Stimulated activated CD4-positive, alpha-beta T cell treated with anti-CD3 and anti-CD28 coated beads, Interleukin-1b, Interleukin-23, amount 100 ng/mL, for 24 hours (primary cell): ENCODE measurements around the gene MAPK11.

Source experiments
- DNase-seq, 4 experiments: peaks; one replicate each; pipeline ENCODE4 v3.0.0-alpha.2; 2020; ENCODE audit warnings: low read depth in 4 of 4, low spot score in 1 of 4

The MAPK11 gene

DNA sequence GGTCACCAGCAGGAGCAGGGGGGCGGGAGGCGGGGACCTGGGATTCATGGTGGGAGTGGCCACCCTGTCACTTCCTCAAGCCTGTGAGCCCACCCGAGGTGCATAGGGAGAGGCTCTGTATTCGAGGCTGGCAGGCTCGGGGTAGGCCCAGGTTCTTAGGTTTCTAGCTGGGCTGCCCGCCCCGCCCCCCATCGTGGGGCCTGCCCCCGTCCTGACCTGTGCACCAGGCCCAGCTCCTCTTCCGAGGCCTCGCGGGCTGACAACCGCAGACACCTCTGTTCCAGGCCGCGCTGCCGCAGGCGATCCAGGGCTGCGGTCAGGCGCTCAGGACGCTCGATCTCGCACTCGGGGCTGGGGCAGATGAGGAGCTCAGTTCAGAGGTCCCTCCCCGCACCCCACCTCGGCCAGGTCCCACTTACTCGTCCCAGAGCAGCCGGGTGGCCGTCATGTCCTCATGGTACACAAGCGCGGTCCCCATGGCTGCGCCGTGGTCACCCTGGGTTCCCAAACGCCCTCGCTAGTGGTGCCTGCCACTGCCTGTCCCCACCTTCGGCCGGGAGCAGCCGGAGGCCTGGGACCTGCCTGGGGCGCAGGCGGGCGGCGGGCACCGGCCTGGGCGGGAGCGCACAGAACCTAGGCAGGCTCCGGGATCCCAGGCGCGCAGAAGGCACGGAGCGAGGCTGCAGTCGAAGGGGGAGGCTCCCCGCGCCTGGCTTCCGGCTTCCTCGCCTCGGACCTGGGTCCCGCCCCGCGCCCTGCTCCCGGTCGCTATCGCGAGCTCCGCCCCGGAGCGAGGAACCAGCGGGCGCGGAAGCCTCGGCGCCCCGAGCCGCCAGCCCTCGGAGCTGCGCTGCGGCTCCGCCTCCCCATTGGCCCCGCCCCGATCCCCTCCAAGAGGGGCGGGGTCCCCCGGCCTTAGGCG is 19.4 kb downstream of the MAPK11 start, which contains the start of gene HDAC10:
TSS of gene HDAC10 (minus strand) at position 711 of the 922 bp plus-strand sequence. CDS start at position 478, 233 bp downstream.
- DNase-seq: peak in 3 of 4 experiments; percentile 56 to 81 (median 76)

DNA sequence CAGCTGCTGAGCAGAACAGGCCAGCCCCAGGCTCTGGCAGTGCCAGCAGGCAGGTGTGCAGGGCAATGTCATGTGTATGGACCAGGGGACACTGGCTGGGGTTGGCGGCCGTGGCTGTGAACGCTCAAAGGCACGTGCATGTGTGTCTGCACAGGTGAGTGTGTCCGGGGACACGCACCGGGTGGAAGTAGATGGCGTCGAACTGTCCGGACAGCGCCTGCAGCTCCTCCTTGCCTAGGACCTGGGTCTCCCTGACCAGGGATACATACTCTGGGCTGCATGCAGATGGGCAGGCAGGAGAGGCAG is 20.0 kb downstream of the MAPK11 start:
- DNase-seq: no peak

DNA sequence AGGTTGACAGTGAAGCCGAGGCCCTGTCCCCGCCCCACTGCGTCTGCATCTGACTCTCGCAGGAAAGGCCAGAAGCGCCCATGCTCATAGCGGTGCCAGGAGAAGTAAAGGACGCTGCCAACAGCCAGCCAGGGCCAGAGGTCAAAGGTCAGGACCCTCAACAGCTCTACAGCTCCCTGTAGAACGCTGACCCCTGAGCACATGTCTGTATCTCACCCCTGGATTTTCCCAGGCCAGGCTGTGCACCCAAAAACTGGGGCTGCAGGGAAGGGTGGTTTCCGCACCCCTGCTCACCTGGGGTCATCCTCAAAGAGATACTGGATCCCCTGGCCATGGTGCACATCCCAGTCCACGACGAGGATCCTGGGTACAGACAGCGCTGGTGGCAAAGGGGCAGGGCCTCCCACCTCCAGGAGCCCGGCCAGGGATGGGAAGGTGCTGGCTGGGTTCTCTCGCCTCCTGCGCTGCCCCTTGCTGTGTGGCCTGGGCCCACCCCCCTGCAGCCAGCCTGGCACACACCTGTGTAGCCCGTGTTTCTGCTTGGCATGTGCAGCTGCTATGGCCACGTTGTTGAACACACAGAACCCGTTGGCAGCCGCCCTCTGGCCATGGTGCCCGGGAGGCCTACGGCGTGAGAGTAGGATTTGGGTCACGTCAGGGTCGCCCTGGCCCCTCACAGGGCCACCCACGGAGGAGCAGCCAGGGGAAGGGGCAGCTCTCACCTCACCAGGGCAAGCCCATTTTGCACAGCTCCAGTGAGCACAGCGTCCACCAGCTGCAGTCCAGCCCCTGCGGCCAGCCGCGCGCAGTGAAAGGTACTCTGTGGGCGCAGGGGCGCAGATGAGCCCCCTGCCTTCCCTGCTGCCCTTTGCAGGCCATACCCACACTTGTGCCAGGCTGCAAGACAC is 20.6 kb downstream of the MAPK11 start:
- no peak for DNase-seq

DNA sequence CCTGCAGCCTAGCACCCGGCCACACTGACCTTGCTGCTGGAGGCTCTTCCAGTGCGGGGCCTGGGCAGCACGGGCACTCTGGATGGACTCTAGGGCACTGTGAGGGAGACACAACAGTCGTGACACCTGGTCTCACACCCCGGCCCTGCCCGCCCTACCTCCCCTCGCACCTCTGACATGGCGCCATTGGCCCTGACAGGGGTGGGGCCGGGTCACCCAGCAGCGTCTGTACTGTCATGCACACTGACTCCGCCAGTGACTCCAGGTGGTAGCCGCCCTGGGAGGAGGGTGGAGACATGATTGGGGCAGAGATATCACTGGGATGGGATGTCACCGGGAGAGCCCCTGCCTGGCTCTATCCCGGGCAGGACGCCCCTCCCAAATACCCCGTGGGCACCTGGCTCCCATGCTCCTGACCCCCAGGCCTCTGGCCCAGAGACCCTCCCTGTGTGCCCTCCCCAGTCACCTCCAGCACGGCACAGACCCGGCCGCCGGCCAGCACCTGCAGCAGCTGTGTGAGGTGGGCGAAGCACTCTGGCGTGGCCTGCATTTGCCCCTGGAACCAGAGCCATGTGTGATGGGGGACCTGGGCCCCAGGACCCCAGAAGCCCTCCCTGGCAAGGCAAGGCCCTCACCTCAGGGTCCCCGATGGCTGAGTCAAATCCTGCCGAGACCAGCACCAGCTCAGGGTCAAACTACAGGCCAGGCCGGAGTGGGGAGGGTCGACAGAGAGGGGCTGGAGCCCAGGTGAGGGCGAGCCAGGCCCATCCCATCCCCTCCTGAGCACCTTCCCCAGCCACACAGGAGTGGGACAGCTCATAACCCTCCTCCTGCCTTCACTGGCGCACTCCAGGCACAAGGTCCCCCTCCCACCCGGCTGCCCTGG is 21.7 kb downstream of the MAPK11 start:
- DNase-seq: no peak

DNA sequence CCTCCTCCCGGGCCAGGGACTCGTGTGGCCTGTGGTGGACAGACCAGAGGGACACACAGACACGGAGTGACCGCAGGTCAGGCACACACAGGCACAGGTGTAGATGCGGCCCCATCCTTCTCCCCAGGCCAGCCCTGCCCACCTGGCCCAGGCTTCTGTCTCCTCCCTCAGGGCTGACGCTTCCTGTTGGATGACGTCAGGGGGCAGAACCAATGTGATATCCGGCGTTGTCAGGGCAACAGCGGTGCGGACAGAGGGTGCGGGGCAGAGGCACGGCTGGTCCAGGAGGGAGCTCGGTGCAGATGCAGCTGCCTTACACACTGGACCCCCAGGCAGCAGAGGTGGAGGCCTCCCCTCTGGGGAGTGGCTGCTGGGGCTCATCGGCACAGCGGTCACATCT is 22.4 kb downstream of the MAPK11 start:
- DNase-seq: no peak

DNA sequence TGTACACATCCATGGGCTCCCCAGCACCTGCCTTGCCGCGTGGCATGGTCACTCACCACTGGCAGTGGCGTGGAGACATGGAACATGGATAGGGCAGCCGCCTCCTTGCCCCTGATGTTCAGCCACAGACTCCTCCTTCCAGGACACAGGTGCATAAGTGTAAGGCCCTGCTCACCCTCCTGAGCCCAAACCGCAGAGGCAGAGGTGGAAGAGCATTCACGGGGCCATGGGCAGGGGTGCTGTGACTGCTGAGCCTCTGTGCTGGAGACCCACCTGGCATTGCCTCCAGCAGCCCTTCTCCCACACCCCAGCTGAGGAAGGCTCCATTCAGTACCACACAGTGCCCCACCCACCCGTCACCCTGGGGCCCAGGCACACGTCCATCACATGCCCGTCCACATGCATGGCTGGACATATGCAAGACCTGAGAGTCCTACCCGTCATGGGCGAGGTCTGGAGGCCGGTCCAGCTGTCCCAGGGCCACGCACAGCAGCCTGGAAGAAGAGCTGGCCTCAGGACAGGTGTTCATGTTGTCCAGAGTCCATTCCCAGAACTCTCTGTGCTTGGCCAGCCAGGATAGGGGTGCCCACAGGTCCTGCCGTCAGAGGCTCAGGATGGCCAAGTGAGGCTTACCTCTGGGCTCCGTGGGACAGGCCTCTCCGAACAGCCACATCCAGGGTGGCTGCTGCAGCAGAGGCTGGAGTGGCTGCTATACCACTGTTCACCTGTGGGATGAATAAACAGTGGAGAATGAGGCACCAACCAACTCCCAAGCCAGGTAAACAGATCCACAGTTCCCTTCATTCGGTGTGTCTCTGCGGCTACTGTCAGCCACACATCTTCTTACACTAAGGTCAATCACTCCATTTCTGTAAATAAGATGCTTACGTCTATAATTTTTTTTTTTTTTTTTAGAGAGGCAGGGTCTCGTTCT is 23.7 kb downstream of the MAPK11 start:
- no peak for DNase-seq

DNA sequence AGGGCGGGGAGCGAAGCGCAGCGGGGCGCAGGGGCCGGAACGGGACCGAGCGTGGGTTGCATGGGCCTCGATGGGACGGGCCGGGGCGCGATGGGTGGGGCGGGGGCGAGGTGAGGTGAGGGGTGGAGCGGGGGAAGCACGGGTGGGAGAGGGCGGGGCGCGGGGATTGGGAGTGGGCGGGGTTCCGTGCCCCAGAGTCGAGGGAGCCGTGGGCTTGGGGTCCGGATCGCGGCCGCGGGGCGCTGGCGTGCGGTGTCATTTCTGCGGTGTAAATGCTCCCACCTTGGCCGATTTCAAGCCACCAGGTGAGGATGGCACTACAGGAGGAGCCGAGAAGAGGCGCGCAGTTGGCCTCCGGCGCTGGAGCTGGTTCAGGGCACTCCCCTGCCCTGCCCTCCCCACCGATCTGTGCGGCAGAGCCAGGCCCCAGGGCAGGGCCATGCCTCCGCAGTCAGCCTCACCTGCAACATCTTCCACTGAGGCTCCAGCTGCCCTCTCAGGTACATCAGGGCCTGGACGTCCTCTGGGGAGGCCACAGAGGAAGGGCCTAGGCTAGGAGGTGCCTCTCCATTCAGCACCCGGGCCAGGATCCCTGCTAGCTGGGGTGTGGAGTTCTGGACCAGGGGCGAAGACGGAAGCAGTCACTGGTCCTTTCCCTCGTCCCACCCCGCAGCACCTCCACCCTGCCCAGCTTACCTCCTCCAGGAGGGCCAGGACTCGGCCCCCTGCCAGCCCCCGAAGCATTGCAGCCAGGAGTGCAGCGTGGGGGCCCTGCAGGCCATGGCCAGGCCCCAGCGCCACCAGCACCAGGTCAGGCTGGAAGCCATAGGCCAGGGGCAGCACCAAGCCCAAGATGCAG is 24.7 kb downstream of the MAPK11 start:
- no peak for DNase-seq

DNA sequence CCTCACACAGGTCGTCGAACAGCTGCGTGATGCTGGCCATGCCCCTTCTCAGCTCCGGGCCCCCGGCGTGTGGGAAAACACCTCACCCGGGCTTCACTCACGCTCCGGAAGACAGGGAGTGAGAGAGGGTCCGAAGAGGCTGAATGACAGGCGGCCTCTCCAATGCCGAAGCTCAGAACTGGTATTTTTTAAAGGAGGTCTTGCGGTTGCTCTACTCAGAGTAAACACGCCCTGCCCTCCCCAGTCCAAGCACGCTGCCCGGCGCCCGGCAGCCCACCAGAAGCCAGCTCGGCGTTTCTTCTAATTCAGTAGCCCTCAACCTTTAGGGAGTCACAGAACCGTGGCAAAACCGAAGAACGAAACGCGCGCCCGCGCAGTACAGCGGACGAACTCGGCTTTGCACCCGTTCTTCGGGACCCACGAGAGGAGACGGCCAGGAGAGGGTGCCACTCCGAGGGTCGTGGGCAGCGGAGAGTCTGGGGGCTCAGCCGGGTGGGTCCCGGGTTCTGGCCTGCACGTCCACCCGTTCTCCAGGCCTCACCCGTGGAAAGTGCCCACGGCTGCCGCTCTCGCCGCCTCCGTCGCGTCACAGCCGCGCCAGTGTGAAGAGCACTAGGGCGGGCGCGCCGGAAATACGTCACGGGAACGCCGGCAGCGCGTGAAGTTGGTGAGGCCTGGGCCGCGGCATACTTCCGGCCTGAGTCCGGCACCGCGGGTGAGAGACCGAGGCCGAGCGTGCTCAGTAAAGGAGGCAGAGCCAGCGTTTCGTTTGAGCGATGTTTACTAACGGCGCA is 25.6 kb downstream of the MAPK11 start, which contains the start of gene TUBGCP6:
TSS of gene TUBGCP6 (minus strand) at position 604 of the 794 bp plus-strand sequence. CDS start at position 40, 564 bp downstream.
- DNase-seq: peak; percentile 86 to 90 (median 89)

DNA sequence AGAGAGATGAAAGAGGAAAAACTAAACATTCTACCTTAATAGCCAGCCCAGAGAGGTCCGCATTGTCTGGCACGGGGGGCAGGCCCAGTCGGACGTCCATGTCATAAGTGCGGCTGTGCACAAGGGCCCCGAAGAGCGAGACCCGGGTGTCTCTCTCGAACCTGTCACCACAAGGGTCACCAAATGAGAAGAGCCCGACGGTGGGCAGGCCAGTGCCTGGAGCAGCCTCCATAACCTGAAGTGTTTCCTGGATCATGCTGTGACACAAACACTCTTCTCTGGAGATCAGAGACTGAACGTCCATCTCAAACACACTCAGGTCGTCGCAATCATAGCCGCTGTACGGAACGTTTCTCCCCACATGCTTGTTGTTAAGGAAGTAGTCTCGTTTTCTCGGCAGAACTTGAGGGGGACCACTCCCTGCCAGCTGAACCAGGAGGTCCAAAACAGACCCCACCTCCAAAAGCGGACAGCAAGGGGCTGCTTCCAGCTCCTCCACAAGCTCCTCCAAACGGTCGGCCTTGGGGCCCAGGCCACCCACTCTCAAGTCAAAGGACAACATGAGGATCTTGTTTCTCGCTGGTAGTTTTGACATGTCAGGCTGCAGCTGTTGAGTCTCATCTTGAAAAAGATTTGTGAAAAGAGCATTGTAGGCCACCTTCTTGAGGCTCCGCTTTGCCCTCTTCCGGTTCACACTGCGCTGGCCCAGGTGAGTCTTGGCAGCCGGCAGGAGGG is 26.3 kb downstream of the MAPK11 start:
- no peak for DNase-seq

DNA sequence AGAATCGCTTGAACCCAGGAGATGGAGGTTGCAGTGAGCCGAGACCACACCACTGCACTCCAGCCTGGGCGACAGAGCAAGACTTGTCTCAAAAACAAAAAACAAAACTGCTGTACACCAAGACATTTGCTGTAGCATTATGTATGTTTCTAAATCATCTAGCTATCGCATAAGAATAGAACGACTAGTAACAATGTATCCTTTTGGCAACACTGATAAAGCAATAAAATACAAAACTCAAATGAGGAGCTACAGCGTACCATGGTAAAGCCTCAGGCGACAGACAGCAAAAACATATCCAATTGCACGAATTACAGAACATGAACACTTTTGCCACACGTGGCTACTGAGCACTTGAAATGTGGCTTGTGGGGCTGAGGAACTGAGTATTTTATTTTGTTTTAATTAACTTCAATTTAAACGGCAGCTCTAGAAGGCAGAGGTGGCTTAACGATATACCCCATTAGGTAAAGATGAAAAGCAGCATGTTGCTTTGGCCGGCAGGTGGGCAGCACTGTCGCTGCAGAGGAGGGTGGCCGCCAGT is 27.7 kb downstream of the MAPK11 start:
- DNase-seq: no peak

DNA sequence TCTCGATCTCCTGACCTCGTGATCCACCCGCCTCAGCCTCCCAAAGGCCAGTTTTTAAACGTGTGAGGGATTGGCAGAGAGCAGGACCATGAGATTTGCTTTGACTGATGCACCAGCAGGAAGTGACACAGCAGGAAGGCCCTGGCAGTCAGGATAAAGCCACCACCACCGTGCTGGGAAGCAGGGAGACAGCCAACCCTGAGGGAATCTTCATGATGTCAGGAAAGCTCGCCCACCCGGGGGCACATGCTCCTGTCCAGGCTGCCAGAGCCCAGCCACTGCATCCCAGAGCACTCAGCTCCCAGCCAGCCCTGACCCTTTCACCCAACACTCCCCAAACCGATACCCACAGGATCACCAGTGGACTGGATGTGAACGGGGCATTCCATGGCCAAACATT is 31.4 kb downstream of the MAPK11 start:
- no peak for DNase-seq

DNA sequence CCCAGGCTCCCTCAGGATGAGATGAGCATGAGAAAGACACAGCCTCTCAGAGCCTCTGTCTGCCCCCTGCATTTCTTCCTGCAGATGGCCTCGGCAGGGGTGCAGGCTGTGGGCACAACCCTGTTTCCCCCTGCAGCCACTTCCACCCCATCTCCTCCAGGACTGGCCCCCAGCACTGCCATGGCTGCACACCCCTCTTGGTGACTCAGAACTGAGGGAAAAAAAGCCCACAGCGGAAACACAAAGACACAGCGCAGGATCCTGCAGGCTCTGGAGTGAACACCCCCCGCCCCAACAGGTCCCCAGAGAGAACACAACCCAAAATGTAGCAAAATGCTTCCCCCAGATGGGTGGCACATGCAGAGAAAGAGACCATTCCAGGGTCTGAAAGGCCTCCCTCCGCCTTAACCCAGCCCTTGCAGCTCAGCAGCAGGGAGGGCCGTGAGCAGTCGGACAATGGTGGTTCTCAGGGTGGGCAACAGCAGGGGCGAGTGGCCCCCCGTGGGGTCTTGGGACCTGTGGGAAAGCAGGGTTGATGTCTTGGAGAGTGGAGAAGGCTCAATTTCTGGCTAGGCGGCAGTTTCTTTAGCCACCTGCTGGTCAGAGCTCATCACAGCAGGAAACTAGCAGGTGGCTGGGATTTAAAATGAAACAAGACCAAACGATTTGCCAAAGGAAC is 33.3 kb downstream of the MAPK11 start:
- DNase-seq: no peak

DNA sequence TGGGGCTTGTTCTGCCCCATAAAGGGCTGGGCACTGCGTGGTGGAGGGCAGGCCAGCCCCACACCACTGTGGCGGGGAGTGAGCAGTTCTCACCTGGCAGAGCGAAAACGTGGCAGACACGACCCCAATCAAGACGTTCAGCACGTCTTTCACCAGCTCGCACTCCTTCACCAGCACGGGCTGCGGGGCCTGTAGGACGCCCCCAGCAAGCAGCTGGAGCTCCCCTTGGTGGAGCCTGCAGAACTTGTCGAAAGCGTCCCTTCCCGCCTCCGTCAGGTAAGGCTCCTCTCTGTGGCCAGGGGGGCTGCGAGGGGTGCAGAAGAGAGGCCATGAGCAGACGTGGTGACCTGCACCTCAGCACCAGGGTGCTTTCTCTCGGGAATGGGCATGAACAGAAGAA is 37.0 kb downstream of the MAPK11 start:
- no peak for DNase-seq

DNA sequence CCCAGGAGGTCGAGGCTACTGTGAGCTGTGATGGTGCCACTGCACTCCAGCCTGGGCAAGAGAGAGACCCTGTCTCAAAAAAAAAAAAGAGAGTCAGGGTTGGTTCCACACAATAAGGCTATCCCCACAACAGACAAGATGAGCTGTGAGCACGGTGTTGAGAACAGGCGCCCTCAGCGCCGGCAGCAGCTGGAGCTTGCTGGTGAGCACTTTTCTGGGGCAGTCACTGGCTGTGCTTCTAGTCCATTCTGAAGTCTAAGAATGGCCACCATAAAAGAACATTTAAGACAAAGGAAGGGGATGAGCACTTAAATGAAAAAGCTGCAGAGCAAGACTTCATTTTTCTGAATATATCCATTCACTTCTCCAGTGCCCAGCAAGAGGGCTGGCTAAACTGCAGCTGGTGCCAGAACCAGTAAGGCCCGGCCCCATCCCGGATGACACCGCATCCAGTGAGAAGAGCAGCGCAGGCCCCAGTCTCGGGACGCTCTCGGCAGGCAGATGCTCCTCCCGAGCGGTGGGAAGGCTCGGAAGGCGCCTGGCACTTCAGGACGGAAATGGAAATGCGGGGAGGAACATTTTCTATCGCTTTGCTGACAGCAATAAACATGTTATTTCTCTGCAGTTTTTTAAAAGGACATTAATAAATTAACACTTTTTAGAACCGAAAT is 37.6 kb downstream of the MAPK11 start:
- DNase-seq: no peak

DNA sequence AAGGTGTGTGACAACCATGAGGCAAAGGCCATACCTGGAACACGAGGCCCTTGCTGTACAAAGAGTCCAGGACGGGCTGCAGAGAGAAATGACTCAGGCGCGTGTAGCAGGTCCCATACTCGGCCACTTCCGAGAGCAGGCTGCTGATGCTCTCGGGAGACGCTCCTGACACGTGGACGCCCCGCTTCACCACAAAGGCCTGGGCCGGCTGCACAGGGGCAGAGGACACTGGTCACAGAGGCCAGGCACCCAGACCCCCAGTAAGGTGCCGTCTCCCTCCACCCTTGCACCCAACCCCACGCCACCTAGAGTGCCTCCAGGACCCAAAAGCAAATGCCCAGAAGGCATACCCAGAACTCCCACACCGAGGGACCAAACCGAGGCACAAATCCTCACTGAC is 40.8 kb downstream of the MAPK11 start:
- no peak for DNase-seq

DNA sequence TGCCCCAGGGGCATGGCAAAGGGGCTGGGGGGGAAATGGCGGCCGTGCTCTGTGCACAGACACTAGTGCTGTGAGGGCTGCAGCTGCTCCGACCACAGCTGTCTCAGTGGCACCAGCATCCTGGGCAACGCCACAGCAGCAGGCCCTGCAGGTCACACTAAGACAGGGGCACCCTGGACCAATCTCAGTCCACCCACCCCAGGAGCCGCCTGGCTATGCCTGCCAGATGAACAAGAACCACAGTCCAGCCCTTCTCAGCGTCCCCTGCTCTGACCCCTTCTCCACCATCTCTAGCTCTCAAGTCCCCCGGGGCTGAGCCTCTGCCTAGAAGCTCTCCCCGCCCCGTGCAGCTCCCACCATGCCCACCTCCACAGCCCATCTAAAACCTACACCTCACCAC is 41.8 kb downstream of the MAPK11 start:
- no peak for DNase-seq
